PC-3 (cell line): Measurements from ENCODE around the gene PPFIBP2.

ENCODE experiments used
- EZH2 ChIP-seq: fragments of 300-600 bp; sonication (generic); IDR thresholded peaks from one replicate; pipeline ENCODE4 v1.6.1; 2017; ENCODE audit warnings: antibody characterized with exemption, mild to moderate bottlenecking, low read length; ENCODE audit not compliant: unreplicated experiment
- EZH2phosphoT487 ChIP-seq: fragments of 300-600 bp; sonication (generic); IDR thresholded peaks from 2 replicates; pipeline ENCODE4 v1.6.1; 2018; ENCODE audit warnings: mild to moderate bottlenecking, antibody characterized with exemption, low read length, borderline replicate concordance
- TF ChIP-seq, protein P1 (sequence below): fragments of 300-600 bp; sonication (generic); conservative IDR thresholded peaks from 2 replicates; pipeline ENCODE4 v1.5.1; 2017; ENCODE audit warnings: antibody characterized with exemption, low read depth, mild to moderate bottlenecking, low read length

DNA sequence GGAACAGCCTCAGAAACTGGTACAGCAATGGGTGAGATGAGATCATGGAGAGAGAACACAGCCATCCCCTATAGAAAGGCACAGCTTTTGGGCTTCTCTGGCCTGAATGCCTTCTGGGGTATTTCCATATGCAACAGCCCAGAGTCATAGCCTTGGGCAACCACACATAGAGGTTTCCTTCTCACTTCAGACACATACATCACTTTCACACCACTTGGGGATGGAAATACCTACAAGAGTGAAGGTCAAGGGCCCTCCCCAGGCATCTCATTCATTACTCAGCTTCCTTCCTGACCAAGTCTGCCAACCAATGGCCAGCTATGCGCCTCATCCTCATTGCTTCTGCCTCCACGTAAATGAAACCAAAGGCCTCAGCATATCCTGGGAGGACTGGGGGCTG lies 46.1 kb upstream of the PPFIBP2 start:
- TF ChIP-seq, protein P1, sequence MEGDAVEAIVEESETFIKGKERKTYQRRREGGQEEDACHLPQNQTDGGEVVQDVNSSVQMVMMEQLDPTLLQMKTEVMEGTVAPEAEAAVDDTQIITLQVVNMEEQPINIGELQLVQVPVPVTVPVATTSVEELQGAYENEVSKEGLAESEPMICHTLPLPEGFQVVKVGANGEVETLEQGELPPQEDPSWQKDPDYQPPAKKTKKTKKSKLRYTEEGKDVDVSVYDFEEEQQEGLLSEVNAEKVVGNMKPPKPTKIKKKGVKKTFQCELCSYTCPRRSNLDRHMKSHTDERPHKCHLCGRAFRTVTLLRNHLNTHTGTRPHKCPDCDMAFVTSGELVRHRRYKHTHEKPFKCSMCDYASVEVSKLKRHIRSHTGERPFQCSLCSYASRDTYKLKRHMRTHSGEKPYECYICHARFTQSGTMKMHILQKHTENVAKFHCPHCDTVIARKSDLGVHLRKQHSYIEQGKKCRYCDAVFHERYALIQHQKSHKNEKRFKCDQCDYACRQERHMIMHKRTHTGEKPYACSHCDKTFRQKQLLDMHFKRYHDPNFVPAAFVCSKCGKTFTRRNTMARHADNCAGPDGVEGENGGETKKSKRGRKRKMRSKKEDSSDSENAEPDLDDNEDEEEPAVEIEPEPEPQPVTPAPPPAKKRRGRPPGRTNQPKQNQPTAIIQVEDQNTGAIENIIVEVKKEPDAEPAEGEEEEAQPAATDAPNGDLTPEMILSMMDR: no peak
- TF ChIP-seq EZH2: no peak
- TF ChIP-seq EZH2phosphoT487: no peak
